Keratinocyte (primary cell): ENCODE data around the gene CPNE7.

Experiments
- CTCF ChIP-seq, 3 experiments: IDR thresholded peaks in 1 of 3; conservative IDR thresholded peaks in 1 of 3; optimal IDR thresholded peaks in 1 of 3; 2 replicates in 2 of 3; 3 replicates in 1 of 3; pipeline versions ENCODE3 to v1.5.1; 2011; ENCODE audit warnings: low read length in 3 of 3, mild to moderate bottlenecking in 3 of 3, moderate library complexity in 2 of 3, control low read depth in 1 of 3, inconsistent platforms in 1 of 3; ENCODE audit not compliant: insufficient read depth in 2 of 3; ENCODE audit errors: extremely low read depth in 1 of 3
- EZH2 ChIP-seq: IDR thresholded peaks from one replicate; pipeline ENCODE4 v1.6.1; 2012; ENCODE audit warnings: inconsistent platforms, mild to moderate bottlenecking, low read length, moderate library complexity

DNA sequence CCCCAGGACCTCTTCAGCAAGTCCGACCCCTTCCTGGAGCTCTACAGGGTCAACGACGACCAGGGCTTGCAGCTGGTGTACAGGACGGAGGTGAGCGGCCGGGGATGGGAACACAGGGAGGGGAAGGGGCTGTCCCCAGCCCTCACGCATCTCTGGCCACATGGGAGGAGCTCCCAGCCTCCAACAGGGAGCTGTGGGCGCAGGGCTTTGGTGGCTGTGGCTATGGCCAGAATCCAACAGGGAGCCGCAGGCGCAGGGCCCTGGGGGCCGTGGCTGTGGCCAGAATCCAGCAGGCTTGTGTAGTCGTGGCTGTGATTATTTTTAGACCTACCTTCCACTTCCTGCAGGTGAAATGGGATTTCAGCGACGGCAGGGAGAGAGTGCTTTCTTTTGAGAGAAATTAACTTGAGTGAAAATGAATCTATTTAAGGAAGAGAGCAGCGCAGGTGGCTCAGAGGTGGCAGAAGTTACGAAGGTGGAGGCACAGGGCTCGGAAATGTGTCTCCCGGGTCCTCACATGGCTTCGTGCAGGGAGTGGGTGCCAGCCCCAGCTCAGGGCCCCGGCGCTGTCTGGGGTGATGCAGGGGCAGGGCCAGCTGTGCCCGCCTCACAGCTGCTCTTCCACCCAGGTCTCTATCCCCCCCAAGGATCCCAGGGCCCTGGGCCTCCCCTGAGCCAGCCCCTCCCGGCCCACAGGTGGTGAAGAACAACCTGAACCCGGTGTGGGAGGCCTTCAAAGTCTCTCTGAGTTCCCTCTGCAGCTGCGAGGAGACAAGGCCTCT, 9.4 kb downstream of the CPNE7 start:
- TF ChIP-seq CTCF (optimal IDR thresholded peaks at IDR 0.05 in 1 of 3, IDR thresholded peaks at IDR 0.05 in 1 of 3, conservative IDR thresholded peaks at IDR 0.05 in 1 of 3; ENCODE audit: extremely low read depth in 1 of 3, insufficient read depth in 2 of 3, low read length in 3 of 3) (no peak), EZH2 (no peak)
